ENCODE data around the gene MAN2A2. TPM values are rescaled to one million over a fixed set of nuclear protein-coding genes. Genes with fewer than 3 reads are reported as not detected.

The MAN2A2 gene
- 100 to 1,000 TPM in 2 of 4 donors, 10 to 100 TPM in 2; 46.8 to 109 (median 86.4) TPM for total RNA-seq

- Histone ChIP-seq H3K27me3 (no peaks in the 10 kb centered on the region), H3K27ac (peak within 1 kb of the TSS; percentile 93 to 99 (median 96)), H3K4me3 (peak within 1 kb of the TSS; percentile 74 to 92 (median 82)), H3K9me3 (no peaks in the 10 kb centered on the region), H3K4me1 (peaks cover 13 to 19% (median 18%) of the 10 kb centered on the region in 4 donors), H3K36me3 (peaks cover 0 to 17% (median 9%) of the 10 kb centered on the region in 4 donors)
- intact Hi-C loops (cut with DNase I; ENCODE audit: low total_unique reads), result no loop called here
- 1 to 17% methylated on average over 1 to 58 of the region's 81 CpGs for WGBS, 2 donors (ENCODE audit: low coverage in 1 of 2)
- peak; percentile 34 to 72 (median 68) for TF ChIP-seq POLR2AphosphoS5 (IDR thresholded peaks at IDR 0.05)
- no peak for TF ChIP-seq EP300 (IDR thresholded peaks at IDR 0.05; ENCODE audit: low read depth)
- TF ChIP-seq POLR2A (IDR thresholded peaks at IDR 0.05), result peak; percentile 74
- peak; percentile 78 for DNase-seq
- in situ Hi-C loops (cut with MboI; ENCODE audit: low pct_ligation_motif_present in 1 of 4, low pct_unique_long_range_greater_than_20kb in 1 of 4, low sequenced_read_pairs in 3 of 4), result no loop called here
Measured at GRCh38 chr15:90902840-90903732, at the start of gene MAN2A2. Gene MAN2A2 (plus strand): TSS chr15:90903302. CDS start chr15:90904208, 906 bp downstream.

DNA sequence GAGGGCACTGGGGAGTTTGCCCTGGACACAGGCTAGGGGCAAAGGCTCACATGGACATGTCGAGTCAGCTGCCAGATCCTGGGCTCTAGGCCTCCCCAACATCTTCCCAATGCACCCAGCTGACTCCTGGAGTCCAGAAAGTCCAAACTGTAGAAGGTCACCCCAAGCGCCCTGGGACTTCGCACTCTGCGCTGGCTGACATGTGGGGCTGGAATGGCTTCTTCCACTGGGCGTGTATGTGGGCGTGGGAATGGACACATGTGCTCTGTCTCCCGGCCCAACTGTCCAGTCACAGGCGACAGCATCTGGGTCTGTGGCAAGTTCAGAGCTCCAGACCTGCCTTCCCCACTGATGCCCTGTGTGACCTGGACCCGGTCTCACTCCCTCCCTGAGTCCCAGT is 48.0 kb upstream of the MAN2A2 start:
- Histone ChIP-seq H3K27me3 (no peaks in the 10 kb centered on the region), H3K4me1 (peaks cover 0 to 14% (median 11%) of the 10 kb centered on the region in 4 donors), H3K36me3 (no peaks in the 10 kb centered on the region), H3K27ac (no peak overlapping the region), H3K4me3 (no peak overlapping the region), H3K9me3 (no peaks in the 10 kb centered on the region)
- TF ChIP-seq POLR2A (IDR thresholded peaks at IDR 0.05) (no peak), EP300 (IDR thresholded peaks at IDR 0.05; ENCODE audit: low read depth) (no peak), CTCF (IDR thresholded peaks at IDR 0.05) (no peak), POLR2AphosphoS5 (IDR thresholded peaks at IDR 0.05) (no peak)
- no peak for DNase-seq
- intact Hi-C loops (cut with DNase I; ENCODE audit: low total_unique reads) (no loop called here), in situ Hi-C loops (cut with MboI; ENCODE audit: low pct_ligation_motif_present in 1 of 4, low pct_unique_long_range_greater_than_20kb in 1 of 4, low sequenced_read_pairs in 3 of 4) (no loop called here)
- 86% methylated on average over 7 of the region's 9 CpGs; no CpG with 5 or more reads in 1 of the 2 donors for WGBS, 2 donors (ENCODE audit: low coverage in 1 of 2)

DNA sequence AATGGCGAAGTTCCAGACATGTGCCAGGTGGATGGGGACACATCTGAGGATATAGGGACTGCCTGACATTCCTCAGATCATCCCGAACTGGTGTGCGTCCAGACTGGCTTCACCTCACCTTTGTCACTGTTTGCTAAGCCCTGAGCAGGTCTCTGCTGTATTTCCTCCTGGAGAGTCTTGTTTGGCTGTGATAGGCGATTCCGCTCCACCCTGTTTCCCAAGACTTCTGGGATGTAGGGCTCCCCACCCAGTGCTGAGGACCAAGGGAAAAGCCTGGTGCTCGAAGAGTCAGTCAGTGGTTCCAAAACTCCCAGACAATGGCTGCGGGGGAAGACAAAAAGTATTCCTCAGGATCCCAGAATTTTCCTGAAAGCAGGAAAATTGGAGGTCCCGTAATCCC is 45.8 kb upstream of the MAN2A2 start:
- Histone ChIP-seq H3K9me3 (no peaks in the 10 kb centered on the region), H3K4me1 (peaks cover 0 to 25% (median 11%) of the 10 kb centered on the region in 4 donors), H3K27ac (peak overlapping the region in 2 of 4 donors; percentile 2 to 25), H3K4me3 (no peak overlapping the region), H3K27me3 (no peaks in the 10 kb centered on the region), H3K36me3 (no peaks in the 10 kb centered on the region)
- no peak for DNase-seq
- WGBS, 2 donors (ENCODE audit: low coverage in 1 of 2), result 65% methylated on average over 8 of the region's 8 CpGs; no CpG with 5 or more reads in 1 of the 2 donors
- in situ Hi-C loops (cut with MboI; ENCODE audit: low pct_ligation_motif_present in 1 of 4, low pct_unique_long_range_greater_than_20kb in 1 of 4, low sequenced_read_pairs in 3 of 4), result no loop called here
- TF ChIP-seq CTCF (IDR thresholded peaks at IDR 0.05) (no peak), EP300 (IDR thresholded peaks at IDR 0.05; ENCODE audit: low read depth) (no peak), POLR2A (IDR thresholded peaks at IDR 0.05) (no peak), POLR2AphosphoS5 (IDR thresholded peaks at IDR 0.05) (no peak)
- intact Hi-C loops (cut with DNase I; ENCODE audit: low total_unique reads), result no loop called here

- DNase-seq, result no peak
- WGBS, 2 donors (ENCODE audit: low coverage in 1 of 2), result 66 to 76% methylated on average over 5 to 8 of the region's 8 CpGs
- no peaks in the 10 kb centered on the region for H3K9me3 ChIP-seq
- H3K27me3 ChIP-seq, result no peaks in the 10 kb centered on the region
- H3K36me3 ChIP-seq, result no peaks in the 10 kb centered on the region
- in situ Hi-C loops (cut with MboI; ENCODE audit: low pct_ligation_motif_present in 1 of 4, low pct_unique_long_range_greater_than_20kb in 1 of 4, low sequenced_read_pairs in 3 of 4) (no loop called here), intact Hi-C loops (cut with DNase I; ENCODE audit: low total_unique reads) (no loop called here)
- no peak overlapping the region for H3K4me3 ChIP-seq
- peaks cover 0 to 25% (median 11%) of the 10 kb centered on the region in 4 donors for H3K4me1 ChIP-seq
- H3K27ac ChIP-seq, result no peak overlapping the region
- TF ChIP-seq POLR2A (IDR thresholded peaks at IDR 0.05) (no peak), CTCF (IDR thresholded peaks at IDR 0.05) (no peak), EP300 (IDR thresholded peaks at IDR 0.05; ENCODE audit: low read depth) (no peak), POLR2AphosphoS5 (IDR thresholded peaks at IDR 0.05) (no peak)
Measured at GRCh38 chr15:90857883-90858443, 45.1 kb upstream of the MAN2A2 start.
